Omental fat pad (tissue), 4 donors: Measurements from ENCODE around the gene ARL10. TPM values are rescaled to one million over a fixed set of nuclear protein-coding genes. Genes with fewer than 3 reads are reported as not detected.

Source experiments
- ATAC-seq: fragments of 150-250 bp; one replicate; pipeline ENCODE4 v1.9.1; 2016; ENCODE audit warnings: mild to moderate bottlenecking, moderate library complexity; ENCODE audit not compliant: low FRiP score
- DNase-seq: peaks from one replicate; pipeline ENCODE4 v3.0.0-alpha.2; 2019; ENCODE audit warnings: low spot score
- total RNA-seq, 4 donors: library from RNA; depleted of rRNA; stranded (reverse); fragments of >200 nt; gene quantifications; one replicate each; pipeline ENCODE4 v1.1.0, GENCODE V29; 2016
- TF ChIP-seq, protein P1 (sequence below), 3 donors: fragments of 450-650 bp; IDR thresholded peaks; one replicate each; pipeline ENCODE4 v1.5.1; 2016 to 2017; ENCODE audit warnings: antibody characterized with exemption in 3 of 3, mild to moderate bottlenecking in 3 of 3, moderate library complexity in 2 of 3

ARL10 gene
- total RNA-seq, 4 donors from 2014 or later: 4.2 to 12.1 (median 6.7) TPM

DNA sequence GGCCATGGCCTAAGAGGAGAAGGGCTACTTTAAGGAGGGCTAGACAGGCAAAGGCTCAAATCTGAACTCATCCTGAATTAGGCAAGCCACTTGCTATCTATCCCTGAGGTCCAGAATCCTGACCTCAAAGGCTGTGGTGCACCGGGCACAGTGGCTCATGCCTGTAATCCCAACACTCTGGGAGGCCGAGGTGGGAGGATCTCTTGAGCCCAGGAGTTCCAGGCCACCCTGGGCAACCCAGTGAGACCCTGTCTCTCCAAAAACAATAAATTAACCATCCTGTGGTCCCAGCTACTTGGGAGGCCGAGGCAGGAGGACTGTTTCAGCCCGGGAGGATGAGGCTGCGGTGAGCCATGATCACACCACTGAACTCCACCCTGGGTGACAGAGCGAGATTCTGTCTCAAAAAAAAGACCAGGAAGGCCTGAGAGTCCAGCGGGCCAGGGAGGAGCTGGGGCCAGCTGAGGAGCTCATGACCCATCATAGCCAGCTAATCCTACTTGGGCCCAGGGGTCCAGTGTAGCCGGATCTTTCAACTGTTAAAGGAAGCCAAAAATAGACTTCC, 19.2 kb downstream of the ARL10 start:
- TF ChIP-seq, protein P1, sequence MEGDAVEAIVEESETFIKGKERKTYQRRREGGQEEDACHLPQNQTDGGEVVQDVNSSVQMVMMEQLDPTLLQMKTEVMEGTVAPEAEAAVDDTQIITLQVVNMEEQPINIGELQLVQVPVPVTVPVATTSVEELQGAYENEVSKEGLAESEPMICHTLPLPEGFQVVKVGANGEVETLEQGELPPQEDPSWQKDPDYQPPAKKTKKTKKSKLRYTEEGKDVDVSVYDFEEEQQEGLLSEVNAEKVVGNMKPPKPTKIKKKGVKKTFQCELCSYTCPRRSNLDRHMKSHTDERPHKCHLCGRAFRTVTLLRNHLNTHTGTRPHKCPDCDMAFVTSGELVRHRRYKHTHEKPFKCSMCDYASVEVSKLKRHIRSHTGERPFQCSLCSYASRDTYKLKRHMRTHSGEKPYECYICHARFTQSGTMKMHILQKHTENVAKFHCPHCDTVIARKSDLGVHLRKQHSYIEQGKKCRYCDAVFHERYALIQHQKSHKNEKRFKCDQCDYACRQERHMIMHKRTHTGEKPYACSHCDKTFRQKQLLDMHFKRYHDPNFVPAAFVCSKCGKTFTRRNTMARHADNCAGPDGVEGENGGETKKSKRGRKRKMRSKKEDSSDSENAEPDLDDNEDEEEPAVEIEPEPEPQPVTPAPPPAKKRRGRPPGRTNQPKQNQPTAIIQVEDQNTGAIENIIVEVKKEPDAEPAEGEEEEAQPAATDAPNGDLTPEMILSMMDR (IDR thresholded peaks at IDR 0.05): no peak
- DNase-seq (no peak), ATAC-seq (no peak)

DNA sequence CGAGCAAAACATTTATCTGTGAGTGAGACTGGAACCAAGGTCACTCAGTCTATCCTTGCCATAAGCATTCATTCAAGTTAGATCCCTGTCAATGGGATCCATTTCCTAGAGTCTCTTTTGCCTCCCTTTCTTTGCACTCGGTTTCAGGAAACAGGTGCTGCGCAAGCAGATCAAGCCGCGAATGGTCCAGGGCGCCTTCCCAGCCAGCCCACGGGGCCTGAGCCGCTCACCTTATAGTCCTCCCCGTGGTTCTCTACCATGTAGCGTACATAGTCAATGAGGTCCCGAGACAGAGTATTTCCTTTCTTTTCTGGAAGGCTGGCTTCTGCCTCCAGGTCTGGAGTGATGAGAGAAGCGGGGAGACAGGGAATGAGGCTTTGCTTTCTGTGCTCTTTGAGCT, 19.7 kb downstream of the ARL10 start:
- no peak for ATAC-seq
- TF ChIP-seq, protein P1 (IDR thresholded peaks at IDR 0.05): no peak
- no peak for DNase-seq

DNA sequence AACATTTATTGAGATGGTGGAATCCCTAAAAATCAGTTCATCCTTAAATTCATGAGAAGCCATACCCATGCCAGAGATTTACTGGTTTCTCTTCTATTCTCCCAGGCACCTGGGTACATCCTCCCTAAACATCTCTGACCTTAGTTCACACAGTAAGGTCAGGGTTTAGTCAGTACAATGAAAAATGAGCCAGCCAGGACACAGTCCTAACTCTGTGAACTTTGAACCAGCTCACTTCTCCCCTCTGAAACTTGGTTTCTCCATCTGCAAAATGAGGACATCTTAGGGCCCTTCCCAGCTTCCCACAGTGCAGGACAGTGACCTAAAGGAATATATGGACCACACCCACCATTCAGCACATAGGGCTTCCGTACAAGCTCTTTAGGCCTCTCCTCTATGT, 21.2 kb downstream of the ARL10 start:
- TF ChIP-seq, protein P1 (IDR thresholded peaks at IDR 0.05): no peak
- DNase-seq: no peak
- ATAC-seq: no peak

DNA sequence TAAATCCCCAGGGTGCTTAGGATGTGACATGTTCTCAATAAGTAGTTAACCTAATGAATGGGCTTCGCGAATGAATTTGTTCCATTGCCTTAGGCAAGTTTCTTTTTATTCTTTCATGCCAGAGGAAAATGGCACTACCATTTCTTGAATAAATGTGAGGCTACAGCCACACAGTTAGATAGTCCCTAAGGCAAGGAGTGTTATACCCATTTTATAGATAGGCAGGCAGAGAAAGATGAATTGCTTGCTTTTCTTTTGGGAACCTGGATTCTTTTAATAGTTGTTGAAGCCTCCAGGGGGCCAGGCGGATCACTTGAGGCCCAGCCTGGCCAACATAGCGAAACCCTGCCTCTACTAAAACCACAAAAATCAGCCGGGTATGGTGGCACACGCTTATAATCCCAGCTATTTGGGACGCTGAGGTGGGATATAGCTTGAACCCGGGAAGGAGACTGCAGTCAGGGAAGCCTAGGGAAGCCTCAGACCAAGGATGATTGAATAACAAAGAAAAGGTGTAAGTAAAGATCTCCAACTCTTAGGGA, 22.2 kb downstream of the ARL10 start:
- no peak for DNase-seq
- no peak for ATAC-seq
- TF ChIP-seq, protein P1 (IDR thresholded peaks at IDR 0.05): no peak

DNA sequence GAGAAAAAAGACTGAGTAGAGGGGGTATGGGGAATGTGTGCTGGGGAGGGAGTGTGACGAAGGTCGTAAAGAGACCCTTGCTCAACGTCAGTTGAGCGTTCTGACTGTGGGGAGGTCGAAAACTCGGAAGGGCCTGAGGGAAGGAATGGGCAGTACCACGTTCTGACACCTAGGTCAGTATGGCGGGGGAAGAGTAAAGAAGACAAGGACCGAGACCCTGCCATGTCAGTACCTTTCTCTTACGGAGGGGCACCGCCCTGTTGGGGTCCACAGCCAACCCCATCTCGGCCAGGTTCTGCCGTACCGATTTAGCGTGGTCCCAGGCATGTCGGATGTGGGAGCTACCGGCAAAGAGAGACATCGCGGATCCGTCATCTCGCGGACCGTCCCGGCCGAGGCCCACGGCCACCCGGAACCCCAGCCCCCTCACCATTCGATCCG, 22.7 kb downstream of the ARL10 start:
- TF ChIP-seq, protein P1 (IDR thresholded peaks at IDR 0.05): no peak
- ATAC-seq (no peak), DNase-seq (no peak)

DNA sequence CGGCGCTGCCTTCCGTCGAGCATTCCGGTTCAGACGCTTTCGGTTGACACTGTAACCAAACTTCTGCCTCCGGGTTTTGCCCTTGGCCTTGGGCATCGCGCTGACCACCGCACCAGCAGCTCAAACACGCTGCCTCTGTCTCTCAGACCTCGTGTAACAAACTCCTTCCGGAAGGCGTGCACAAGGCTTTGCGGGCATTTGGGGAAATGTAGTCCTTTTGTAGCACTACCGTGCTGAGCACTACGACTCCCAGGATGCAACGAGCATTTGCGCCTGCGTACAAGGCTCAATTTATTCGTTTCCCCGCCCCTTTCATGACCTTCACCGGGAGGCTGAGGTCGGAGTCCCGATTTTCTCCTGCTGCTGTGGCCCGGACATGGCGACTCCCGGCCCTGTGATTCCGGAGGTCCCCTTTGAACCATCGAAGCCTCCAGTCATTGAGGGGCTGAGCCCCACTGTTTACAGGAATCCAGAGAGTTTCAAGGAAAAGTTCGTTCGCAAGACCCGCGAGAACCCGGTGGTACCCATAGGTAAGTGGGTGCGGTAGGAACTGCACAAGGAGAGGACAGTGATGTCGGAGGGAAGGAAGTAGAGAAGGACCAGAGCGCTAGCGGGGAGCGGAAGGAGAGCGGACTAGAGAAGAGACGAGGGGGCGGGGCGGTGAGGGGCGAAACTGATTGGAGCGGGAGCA, 23.3 kb downstream of the ARL10 start, which contains the start of the genes HIGD2A and NOP16:
TSS of gene HIGD2A (plus strand) at position 308 of the 691 bp plus-strand sequence. CDS start at position 377, 69 bp downstream.
TSS of gene NOP16 (minus strand) at position 155 of the 691 bp plus-strand sequence. CDS start at position 96, 59 bp downstream.
- ATAC-seq (peak; percentile 98), DNase-seq (peak; percentile 95)
- TF ChIP-seq, protein P1 (IDR thresholded peaks at IDR 0.05): no peak
